IMR-90 (cell line): ENCODE results near the gene ARPC1A. TPM values are rescaled to one million over a fixed set of nuclear protein-coding genes. Genes with fewer than 3 reads are reported as not detected.
A peak's percentile ranks its signal among the peaks of the same experiment; 100 is the strongest.

Experiments
- ATAC-seq: fragments of 200-7000 bp; cut with Tn5 transposase; 2 replicates; pipeline ENCODE4 v1.9.1; 2020; ENCODE audit warnings: low read depth, mild to moderate bottlenecking, moderate library complexity
- BruUV-seq: library from RNA; stranded (reverse); fragments of 400-500 nt; replicated peaks from 2 replicates; lab custom pipeline; 2021; lab: Mats Ljungman, UMichigan
- CTCF ChIA-PET: fragments of 300-600 bp; formaldehyde crosslinking; extraction: SDS; loops from one replicate; lab custom pipeline; 2021; ENCODE audit warnings: antibody characterized with exemption; lab: Yijun Ruan, JAX
- POLR2A ChIA-PET: fragments of 300-600 bp; sonication (Branson Sonifier 250); formaldehyde crosslinking; loops from one replicate; lab custom pipeline; 2022; ENCODE audit warnings: antibody characterized with exemption; ENCODE audit not compliant: unreplicated experiment; lab: Charles Lee
- DNase-seq: peaks from one replicate; pipeline ENCODE4 v3.0.0; 2013
- H2AFZ ChIP-seq: replicated peaks from 2 replicates; pipeline ENCODE3; 2013; ENCODE audit warnings: low read length, mild to moderate bottlenecking; ENCODE audit not compliant: poor library complexity
- H2AK5ac ChIP-seq: 2 replicates; pipeline ENCODE4 v1.6.1; 2013; ENCODE audit warnings: low read depth, low read length, inconsistent platforms
- H2AK9ac ChIP-seq: replicated peaks from 2 replicates; pipeline ENCODE3; 2013; ENCODE audit warnings: mild to moderate bottlenecking, low read depth, low read length, moderate library complexity; ENCODE audit not compliant: poor library complexity
- H2BK120ac ChIP-seq: 2 replicates; pipeline ENCODE4 v1.6.1; 2013; ENCODE audit warnings: low read depth, low read length, inconsistent platforms
- H2BK15ac ChIP-seq: 3 replicates; pipeline ENCODE4 v1.6.1; 2013; ENCODE audit warnings: low read depth, low read length, inconsistent platforms
- H2BK20ac ChIP-seq: 2 replicates; pipeline ENCODE4 v1.6.1; 2013; ENCODE audit warnings: low read depth, mild to moderate bottlenecking, inconsistent platforms, low read length, moderate library complexity
- H2BK5ac ChIP-seq: 2 replicates; pipeline ENCODE4 v1.6.1; 2013; ENCODE audit warnings: mild to moderate bottlenecking, low read depth, low read length, inconsistent platforms; ENCODE audit not compliant: poor library complexity, severe bottlenecking
- H3K14ac ChIP-seq: replicated peaks from 2 replicates; pipeline ENCODE4 v1.6.1; 2013; ENCODE audit warnings: low read depth, low read length, inconsistent platforms
- H3K18ac ChIP-seq: 2 replicates; pipeline ENCODE4 v1.6.1; 2013; ENCODE audit warnings: low read depth, low read length, control low read depth
- H3K23ac ChIP-seq: 2 replicates; pipeline ENCODE4 v1.6.1; 2013; ENCODE audit warnings: low read depth, low read length, inconsistent platforms
- H3K27ac ChIP-seq: 2 replicates; pipeline ENCODE4 v1.5.1; 2013; ENCODE audit warnings: mild to moderate bottlenecking, control low read depth, low read length; ENCODE audit not compliant: insufficient read depth
- H3K27me3 ChIP-seq: 2 replicates; pipeline ENCODE4 v1.6.1; 2013; ENCODE audit warnings: low read length; ENCODE audit not compliant: control insufficient read depth, insufficient read depth
- H3K36me3 ChIP-seq: 2 replicates; pipeline ENCODE4 v1.6.1; 2013; ENCODE audit warnings: low read length, mixed read lengths; ENCODE audit not compliant: control insufficient read depth, insufficient read depth
- H3K4ac ChIP-seq: 2 replicates; pipeline ENCODE4 v1.6.1; 2013; ENCODE audit warnings: low read depth, low read length, inconsistent platforms
- H3K4me1 ChIP-seq: 2 replicates; pipeline ENCODE4 v1.6.1; 2013; ENCODE audit warnings: low read length, mixed read lengths; ENCODE audit not compliant: control insufficient read depth, insufficient read depth
- H3K4me2 ChIP-seq: 2 replicates; pipeline ENCODE4 v1.6.1; 2013; ENCODE audit warnings: low read depth, mild to moderate bottlenecking, control low read depth, low read length, moderate library complexity
- H3K4me3 ChIP-seq: 2 replicates; pipeline ENCODE4 v1.5.1; 2013; ENCODE audit warnings: low read depth, mild to moderate bottlenecking, control low read depth, low read length, moderate library complexity; ENCODE audit not compliant: insufficient read depth
- H3K56ac ChIP-seq: 2 replicates; pipeline ENCODE4 v1.6.1; 2013; ENCODE audit warnings: low read length, inconsistent platforms; ENCODE audit not compliant: insufficient read depth; ENCODE audit errors: extremely low read depth
- H3K79me1 ChIP-seq, 2 experiments: 2 replicates each; pipeline ENCODE4 v1.6.1; 2013; ENCODE audit warnings: low read length in 2 of 2, inconsistent platforms in 1 of 2, low read depth in 1 of 2
- H3K9ac ChIP-seq: 2 replicates; pipeline ENCODE4 v1.6.1; 2013; ENCODE audit warnings: low read depth, low read length, control low read depth
- H3K9me1 ChIP-seq: 2 replicates; pipeline ENCODE4 v1.6.1; 2013; ENCODE audit warnings: low read length, inconsistent platforms; ENCODE audit not compliant: insufficient read depth
- H3K9me3 ChIP-seq: 2 replicates; pipeline ENCODE4 v1.6.1; 2013; ENCODE audit warnings: low read length; ENCODE audit not compliant: control insufficient read depth, insufficient read depth
- H4K20me1 ChIP-seq: 2 replicates; pipeline ENCODE4 v1.6.1; 2013; ENCODE audit warnings: low read length, inconsistent platforms; ENCODE audit not compliant: insufficient read depth
- H4K5ac ChIP-seq: 2 replicates; pipeline ENCODE4 v1.6.1; 2013; ENCODE audit warnings: mild to moderate bottlenecking, low read depth, low read length, control low read depth
- H4K8ac ChIP-seq, 2 experiments: 2 replicates each; pipeline ENCODE4 v1.6.1; 2013; ENCODE audit warnings: low read depth in 2 of 2, low read length in 2 of 2, control low read depth in 1 of 2, inconsistent platforms in 1 of 2
- H4K91ac ChIP-seq: 2 replicates; pipeline ENCODE4 v1.6.1; 2013; ENCODE audit warnings: low read depth, low read length, inconsistent platforms; ENCODE audit not compliant: insufficient read depth
- NFE2L2 ChIP-seq: fragments of 150-350 bp; IDR thresholded peaks from 2 replicates; pipeline ENCODE4 v1.6.1; 2016; ENCODE audit warnings: low read depth, mild to moderate bottlenecking, low read length
- POLR2A ChIP-seq: IDR thresholded peaks from 2 replicates; pipeline ENCODE4 v1.6.1; 2012; ENCODE audit warnings: mild to moderate bottlenecking, low read depth, low read length
- SMC3 ChIP-seq: fragments of 150-350 bp; IDR thresholded peaks from 2 replicates; pipeline ENCODE4 v1.6.1; 2016; ENCODE audit warnings: low read depth, mild to moderate bottlenecking, antibody characterized with exemption, low read length, moderate library complexity
- WGBS, 2 experiments: methylation state at CpG; one replicate each; pipeline versions ENCODE4 v1.1.5 to v1.1.7; 2013; ENCODE audit warnings: missing lambda C conversion rate in 2 of 2; ENCODE audit not compliant: insufficient read length in 1 of 2; ENCODE audit errors: extremely low coverage in 2 of 2; 5-methylcytosine and 5-hydroxymethylcytosine counted together
- dilution Hi-C: fragments of 300-500 bp; cut with HindIII; formaldehyde crosslinking; loops from one replicate; pipeline ENCODE4 v1.14.3; 2018; ENCODE audit warnings: low sequenced_read_pairs; ENCODE audit not compliant: unreplicated experiment
- in situ Hi-C: fragments of 300-500 bp; cut with MboI; formaldehyde crosslinking; loops from 3 replicates; pipeline ENCODE4 v1.14.3; 2019; ENCODE audit warnings: low sequenced_read_pairs, inconsistent platforms, mixed read lengths
- intact Hi-C: fragments of 100-400 bp; cut with micrococcal nuclease; formaldehyde crosslinking; loops from 2 replicates; pipeline ENCODE4 v1.10.0; 2022
- polyA plus RNA-seq, 3 experiments: library from polyadenylated mRNA; depleted of rRNA; stranded (reverse); fragments of >200 nt; gene quantifications; 2 replicates each; pipeline ENCODE4 v1.2.3, GENCODE V29; 2012; ENCODE audit warnings: low replicate concordance in 1 of 3
- total RNA-seq: library from RNA; depleted of rRNA; stranded (reverse); fragments of >200 nt; gene quantifications from 2 replicates; pipeline ENCODE4 v1.2.3, GENCODE V29; 2012

Gene ARPC1A
- total and polyA plus RNA-seq, 2 of the 4 experiments (the other 2 are of a cell fraction), result 253 to 327 TPM

DNA sequence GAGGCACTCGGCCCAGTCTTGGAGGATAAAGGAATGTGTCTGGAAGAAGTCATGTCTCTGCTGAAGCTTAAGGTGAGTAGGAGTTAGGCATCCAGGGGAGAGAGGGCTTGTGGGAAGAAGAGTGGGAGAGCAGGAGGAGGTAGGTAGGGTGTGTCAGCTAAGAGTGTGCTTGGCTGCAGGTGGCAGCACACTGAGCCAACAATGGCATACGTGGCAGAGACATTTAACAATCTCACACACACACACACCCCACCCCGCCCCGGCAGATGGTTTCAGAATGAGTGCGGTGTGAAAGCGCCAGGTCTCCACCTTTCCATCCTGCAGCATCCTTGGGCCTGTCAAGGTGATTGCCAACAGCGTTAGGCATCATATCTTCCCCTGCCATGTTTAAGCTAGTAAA lies 11.2 kb upstream of the ARPC1A start:
- Histone ChIP-seq H2BK5ac (no peak overlapping the region), H2AFZ (no peak overlapping the region), H4K20me1 (no peaks in the 10 kb centered on the region), H4K91ac (no peak overlapping the region), H3K4ac (no peak overlapping the region), H3K56ac (no peak overlapping the region), H4K8ac (no peak overlapping the region), H2BK15ac (no peak overlapping the region), H3K9me3 (peaks cover 6% of the 10 kb centered on the region), H3K14ac (no peak overlapping the region), H2BK120ac (no peak overlapping the region), H2BK20ac (no peak overlapping the region), H4K5ac (no peak overlapping the region), H3K79me1 (no peaks in the 10 kb centered on the region), H3K4me1 (no peaks in the 10 kb centered on the region), H3K4me3 (no peak overlapping the region), H2AK5ac (peak overlapping the region; percentile 51; the same call in 1 of the 2 replicates), H3K27ac (no peak overlapping the region), H3K18ac (no peak overlapping the region), H2AK9ac (no peak overlapping the region), H3K9ac (no peak overlapping the region), H3K27me3 (no peaks in the 10 kb centered on the region), H3K36me3 (no peaks in the 10 kb centered on the region), H3K9me1 (no peaks in the 10 kb centered on the region), H3K4me2 (no peak overlapping the region), H3K23ac (no peak overlapping the region)
- TF ChIP-seq SMC3 (no peak), POLR2A (no peak), NFE2L2 (no peak)
- BruUV-seq, result no TSS peak
- dilution Hi-C loops (no loop called here), intact Hi-C loops (no loop called here), in situ Hi-C loops (no loop called here)
- POLR2A ChIA-PET, result no interaction called here
- ATAC-seq (no peak), DNase-seq (no peak)
- 67% methylated on average over 1 of the region's 7 CpGs; no CpG with 5 or more reads in 1 of the 2 experiments for WGBS, 2 experiments
- CTCF ChIA-PET, result interaction anchor here (1.3 kb wide), 1 partner anchor 228 kb away, joined by 3 read pairs; no protein-coding TSS in a partner anchor
